GM21737 (cell line): Measurements from ENCODE around the gene C21orf58.

ENCODE experiments used
- ATAC-seq: cut with Tn5 transposase; IDR thresholded peaks from one replicate; pipeline ENCODE4 v1.9.1; 2021; ENCODE audit warnings: mild to moderate bottlenecking, moderate library complexity; ENCODE audit not compliant: unreplicated experiment

Gene C21orf58

DNA sequence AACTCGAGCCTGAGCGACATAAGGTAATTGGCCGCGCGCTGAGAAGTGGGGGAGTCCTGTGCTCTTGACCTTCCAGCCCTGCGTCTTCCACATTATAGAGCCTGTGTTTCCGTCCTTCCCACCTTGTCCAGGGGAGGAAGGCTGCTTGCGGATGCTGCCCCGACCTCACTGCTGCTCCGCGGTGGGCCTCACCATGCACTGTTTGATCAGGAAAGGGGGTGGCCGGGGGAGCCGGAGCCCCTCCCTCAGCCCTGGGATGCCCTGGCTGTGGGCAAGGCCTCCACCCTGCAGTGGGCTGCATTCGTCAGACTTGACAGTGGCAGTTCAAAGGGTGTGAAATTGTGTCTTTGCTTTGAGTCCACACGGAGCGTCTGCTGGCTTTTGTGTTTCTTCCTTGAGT, 30.4 kb upstream of the C21orf58 start:
- ATAC-seq = no peak

DNA sequence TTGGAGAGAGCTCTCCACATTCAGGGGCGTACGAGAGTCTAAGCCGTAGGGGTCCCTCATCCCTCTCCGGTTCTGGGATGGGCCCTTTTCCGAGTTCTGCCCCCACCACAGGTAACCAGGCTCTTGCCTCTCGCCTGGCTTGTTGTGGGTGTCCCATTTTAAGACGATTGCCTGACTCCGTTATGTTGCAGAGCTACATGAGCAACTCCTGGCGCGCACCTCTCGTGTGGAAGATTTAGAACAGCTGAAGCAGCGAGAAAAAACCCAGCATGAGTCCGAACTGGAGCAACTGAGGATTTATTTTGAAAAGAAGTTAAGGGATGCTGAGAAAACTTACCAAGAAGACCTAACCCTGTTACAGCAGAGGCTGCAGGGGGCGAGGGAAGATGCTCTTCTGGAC, 29.2 kb upstream of the C21orf58 start:
- ATAC-seq = no peak

DNA sequence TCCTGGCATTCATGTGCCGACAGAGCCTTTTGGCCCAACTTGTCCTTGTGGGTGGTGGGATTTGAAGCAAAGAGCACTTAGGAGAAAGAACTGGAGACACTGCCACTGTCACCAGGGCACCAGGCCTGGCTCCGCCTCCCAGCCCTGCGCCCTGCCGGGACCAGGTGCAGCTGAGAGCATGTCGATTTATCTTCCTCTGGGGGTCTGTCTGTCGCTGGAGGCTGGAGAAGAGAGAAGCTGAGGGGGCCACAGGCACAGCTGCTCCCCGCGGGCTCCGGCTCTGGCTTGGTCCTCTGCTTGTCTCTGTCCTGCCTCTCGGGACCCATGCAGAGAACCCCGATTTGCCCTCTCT, 28.5 kb upstream of the C21orf58 start:
- no peak for ATAC-seq

DNA sequence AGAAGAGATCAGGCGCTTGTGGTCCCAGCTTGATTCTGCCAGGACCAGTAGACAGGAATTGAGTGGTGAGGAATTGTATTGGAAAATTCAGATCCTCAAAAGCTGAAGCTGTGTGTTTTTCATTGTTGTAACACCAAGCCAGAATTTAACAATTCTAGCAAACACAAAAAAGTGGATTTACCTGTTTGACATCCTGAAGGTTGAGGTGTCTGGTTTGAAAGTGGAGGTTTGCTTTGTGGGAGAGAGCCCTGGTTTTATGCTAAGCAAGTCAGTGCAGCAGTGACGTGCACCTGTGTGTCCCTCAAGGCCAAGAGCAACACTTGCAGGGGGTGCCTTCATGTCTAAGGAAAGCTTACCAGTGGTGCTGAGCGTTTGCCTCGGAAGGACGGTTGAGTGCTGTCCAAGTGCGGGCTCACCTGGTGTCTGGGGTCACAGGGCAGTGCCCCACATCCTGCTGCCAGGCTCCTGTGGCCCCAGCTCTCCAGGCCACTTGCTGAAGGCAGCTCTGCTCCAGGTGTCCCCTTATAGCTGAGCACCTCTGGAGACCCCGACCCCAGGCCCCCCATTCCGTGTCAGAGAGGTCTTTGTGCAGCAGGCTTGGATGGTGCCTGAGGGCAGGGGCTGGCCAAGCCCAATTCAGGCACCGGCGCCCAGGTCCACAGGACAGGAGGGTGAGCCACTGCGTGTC, 27.9 kb upstream of the C21orf58 start:
- no peak for ATAC-seq

DNA sequence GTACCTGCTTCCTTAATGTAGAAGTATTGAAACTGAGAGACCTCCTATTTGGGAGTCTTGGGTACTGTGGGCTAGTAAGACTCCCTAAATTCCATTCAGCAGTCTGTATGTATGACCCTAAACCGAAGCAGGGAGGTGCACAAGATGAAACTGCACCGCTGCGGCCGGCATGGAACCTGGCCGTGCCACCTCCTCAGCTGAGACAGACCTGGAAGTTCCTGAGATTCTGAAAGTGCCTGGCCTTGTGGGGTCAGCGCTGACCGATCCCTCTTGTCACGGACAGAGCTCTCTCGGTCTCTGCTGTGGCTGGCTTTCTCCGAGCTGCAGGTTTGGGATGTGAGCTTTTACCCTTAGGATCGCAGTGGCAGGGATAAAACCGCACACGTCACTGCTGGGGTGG, 27.3 kb upstream of the C21orf58 start:
- ATAC-seq = no peak

DNA sequence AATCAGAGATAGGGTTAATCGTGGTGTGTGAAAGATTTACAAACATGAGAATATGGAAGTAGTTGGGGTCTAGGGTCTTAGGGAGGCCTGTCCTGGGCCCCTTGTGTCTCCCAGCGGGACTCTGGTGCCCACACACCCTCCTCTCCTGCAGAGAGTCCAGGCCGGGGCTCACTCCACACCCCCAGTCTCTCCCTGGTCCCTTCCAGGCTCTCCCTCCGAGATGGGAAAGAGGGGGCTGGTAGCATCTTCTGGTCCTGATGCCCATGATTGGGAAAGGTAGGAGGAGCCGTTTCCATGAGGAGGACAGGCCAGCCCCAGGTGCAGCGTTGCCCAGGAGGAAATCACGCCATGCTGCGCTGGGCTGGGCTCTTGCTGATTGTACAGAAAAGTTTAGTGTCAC, 26.9 kb upstream of the C21orf58 start:
- no peak for ATAC-seq

DNA sequence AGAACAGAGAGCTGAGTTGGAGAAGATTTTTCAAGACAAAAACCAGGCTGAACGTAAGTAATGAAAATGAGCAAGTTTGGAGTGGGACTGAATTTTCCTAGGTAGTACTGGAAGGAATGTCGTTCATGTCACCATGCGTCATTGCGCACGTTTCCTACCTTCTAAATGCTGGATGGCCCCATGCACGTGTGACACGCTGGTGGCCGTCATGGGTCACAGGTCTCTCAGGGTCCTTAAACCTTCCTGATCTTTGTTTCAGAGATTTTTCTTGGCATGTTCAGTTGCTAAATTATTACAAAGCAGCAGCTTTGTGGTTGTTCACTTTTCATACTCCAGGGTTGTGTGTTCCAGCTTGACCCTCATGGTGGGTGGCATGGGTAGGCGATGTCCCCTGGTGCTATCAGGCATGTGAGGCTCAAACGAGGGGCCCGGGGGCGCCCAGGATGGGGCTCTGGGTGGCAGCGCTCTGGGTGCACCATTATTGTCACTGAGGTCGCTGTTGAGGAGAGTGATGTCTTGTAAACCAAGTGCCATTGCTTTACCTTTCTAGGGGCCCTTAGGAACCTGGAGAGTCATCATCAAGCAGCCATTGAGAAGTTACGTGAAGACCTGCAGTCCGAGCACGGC, 25.6 kb upstream of the C21orf58 start:
- ATAC-seq = no peak

DNA sequence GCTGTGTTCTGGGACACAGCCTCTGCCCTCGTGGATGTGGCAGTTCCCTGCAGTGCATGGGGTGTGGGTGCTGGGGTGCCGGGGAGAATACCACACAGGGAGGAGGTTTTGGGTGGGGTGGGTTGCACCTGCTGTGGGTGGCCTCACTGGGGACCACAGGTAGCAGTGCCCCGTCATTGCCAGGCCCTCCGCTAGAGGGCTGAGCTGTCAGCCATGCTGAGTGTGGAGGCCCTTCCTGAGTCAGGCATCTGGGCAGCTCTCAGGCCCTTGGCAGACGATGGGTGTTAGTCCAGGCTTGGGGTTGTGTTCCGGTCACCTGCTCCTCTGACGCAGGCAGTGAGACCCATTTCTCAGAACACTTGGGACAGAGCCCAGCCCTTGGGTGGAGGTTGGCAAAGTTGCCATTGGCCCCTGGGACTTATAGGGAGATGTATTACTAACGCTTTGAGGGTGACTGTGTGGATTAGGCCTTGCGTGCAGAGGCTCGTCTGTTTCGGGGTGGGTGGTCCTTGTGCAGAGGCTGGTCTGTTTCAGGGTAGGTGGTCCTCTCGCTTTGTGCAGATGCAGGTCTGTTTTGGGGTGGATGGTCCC, 24.2 kb upstream of the C21orf58 start:
- no peak for ATAC-seq

DNA sequence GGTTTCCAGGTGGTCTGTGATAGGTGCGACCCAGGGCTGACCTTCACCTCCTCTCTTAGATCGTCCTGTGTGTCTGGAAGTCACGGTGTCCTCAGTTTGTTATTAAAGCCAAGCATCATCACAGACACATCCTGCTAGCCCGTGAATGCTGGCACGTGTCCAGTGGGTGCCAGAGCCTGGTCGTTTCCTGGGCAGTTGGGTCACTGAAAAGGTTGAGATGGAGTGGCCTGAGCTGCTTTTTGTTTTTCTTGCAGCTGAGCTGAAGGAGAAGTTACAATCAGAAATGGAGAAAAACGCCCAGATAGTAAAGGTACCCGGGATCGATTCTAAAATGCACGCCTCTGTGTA, 23.5 kb upstream of the C21orf58 start:
- ATAC-seq = no peak

DNA sequence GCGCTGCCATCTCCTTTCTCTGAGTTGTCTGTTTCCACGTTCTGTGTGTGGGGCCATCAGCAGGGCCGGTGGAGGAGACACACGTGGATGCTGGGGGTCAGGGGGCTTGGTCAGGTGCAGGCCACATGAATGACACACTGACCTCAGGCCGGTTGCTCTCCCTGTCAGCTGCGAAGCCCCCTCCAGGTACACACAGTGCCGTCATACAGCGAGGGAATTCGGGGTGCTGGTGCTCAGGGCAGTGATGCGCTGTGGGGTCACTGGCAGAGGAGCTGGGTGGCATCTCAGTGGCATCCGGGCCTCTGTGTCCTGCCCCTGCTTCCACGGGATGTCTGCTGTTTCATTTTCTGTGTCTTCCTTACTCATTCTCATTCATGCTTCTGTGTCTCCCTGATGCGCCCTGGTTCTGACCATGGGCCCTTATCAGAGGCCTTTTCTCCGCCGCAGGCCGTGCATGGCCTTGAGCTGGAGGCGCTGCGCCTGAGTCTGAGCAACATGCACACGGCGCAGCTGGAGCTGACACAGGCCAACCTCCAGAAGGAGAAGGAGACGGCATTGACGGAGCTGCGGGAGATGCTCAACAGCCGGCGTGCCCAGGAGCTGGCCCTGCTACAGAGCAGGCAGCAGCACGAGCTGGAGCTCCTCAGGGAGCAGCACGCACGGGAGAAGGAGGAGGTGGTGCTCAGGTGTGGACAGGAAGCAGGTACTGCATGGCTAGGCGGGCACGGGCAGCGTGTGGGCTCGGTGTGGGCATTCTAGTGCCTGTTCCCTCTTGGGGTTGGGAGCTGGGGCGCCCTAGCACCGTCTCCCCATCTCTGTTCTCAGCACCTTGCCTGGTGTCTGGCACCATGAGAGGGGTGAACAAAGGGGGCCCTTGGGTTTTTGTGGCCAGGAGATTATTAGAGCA, 22.9 kb upstream of the C21orf58 start:
- ATAC-seq = no peak

DNA sequence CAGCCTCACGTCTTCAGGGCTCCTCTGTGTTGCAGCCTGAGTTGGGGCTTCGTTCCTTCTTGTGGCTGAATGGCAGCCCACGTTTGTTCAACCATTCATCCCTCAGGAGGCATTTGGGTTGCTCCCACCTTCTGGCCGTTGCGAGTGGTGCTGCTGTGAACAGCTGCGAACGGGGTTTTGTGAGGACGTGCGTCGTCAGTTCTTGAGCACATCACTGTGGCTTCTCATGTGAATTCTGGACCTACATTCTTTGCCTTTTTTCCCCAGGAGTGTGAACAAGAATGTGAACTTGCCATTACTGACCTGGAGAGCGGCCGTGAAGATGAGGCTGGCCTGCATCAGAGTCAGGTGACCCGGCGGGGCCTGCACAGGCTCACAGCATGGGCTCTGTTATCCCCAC, 22.2 kb upstream of the C21orf58 start:
- ATAC-seq = no peak

DNA sequence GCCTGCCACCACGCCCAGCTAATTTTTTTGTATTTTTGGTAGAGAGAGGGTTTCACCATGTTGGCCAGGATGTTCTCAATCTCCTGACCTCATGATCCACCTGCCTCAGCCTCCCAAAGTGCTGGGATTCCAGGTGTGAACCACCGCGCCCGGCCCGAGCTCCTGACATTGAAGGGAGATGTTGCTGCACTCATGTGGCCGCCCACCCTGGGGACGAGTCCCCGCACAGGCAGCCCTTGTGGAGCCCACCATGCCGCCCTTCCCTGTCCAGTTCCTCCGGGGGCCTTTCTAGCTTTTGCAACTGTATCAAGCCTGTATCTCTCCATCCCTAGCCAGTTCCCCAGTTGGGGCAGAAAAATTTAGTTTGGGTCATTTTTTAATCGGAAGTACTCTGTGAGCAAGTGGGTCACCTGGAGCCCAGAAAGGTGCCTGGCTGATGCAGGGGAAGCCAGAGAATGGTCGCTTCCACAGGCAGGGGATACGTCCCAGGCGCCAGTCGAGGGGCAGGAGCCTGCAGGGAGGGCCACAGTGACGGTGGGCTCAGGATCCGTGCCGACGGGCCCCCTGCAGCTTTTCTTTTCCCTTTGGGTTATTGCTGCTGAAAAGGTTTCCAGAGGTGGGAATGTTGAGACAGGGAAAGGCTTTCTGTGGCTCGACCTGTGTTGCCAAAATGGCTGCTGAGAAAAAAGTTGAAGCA, 20.7 kb upstream of the C21orf58 start:
- ATAC-seq = no peak

DNA sequence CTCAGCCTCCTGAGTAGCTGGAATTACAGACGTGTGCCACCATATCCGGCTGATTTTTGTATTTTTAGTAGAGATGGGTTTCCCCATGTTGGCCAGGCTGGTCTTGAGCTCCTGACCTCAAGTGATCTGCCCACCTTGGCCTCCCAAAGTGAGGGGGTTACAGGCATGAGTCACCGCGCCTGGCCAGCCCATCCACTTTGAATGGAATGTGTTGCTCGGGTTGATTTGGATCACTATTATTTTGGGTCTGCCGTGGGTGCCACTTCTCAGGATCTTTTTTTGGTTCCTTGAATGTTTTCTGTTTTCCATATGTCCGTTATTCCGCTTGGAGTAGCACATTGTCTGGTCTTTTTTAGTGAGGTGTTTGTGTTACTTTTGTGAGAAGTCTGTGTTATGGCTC, 17.3 kb upstream of the C21orf58 start:
- no peak for ATAC-seq

DNA sequence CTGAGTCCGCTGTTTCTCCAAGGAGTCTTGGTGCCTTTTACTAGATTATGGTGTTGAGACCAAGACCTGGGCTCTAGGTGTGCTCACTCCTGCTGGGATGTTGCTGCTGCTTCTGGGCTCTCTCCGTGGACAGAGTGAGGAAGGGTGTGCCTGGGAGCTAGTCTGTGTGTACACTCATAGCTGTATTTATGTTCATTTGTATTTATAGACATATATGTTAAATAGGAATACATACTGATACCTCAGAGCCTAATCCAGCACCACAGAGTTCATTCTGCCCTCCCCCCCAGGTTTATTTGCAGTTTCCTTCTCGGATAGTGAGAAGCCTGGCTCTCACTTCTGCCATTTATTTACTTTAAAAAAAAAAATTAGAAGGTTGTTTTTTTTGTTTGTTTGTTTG, 12.9 kb upstream of the C21orf58 start:
- ATAC-seq = no peak

DNA sequence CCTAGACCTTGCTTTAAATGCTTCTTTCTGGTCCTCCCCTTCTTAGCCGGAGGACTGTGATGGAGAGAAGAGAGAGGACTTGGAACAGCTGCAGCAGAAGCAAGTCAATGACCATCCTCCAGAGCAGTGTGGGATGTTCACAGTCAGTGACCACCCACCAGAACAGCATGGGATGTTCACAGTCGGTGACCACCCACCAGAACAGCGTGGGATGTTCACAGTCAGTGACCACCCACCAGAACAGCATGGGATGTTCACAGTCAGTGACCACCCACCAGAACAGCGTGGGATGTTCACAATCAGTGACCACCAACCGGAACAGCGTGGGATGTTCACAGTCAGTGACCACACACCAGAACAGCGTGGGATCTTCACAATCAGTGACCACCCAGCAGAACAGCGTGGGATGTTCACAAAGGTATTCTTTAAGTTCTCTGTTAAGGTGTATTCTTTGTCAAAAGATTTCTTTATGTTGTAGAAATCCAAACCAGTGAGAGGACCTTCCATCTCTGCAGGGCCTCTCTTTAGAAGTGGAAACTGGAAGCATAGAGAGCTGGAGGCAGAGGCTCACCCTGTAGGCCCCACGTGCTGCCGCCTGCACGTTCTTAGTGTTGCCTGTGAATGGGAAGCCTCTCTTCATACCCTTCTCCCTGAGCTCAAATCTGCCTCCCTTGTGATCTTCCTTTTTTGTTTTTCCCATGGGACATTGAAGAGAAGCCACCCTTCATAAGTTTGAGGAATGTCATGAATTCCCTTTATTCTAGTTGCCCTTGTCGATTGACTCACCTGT, 10.9 kb upstream of the C21orf58 start:
- ATAC-seq = no peak

DNA sequence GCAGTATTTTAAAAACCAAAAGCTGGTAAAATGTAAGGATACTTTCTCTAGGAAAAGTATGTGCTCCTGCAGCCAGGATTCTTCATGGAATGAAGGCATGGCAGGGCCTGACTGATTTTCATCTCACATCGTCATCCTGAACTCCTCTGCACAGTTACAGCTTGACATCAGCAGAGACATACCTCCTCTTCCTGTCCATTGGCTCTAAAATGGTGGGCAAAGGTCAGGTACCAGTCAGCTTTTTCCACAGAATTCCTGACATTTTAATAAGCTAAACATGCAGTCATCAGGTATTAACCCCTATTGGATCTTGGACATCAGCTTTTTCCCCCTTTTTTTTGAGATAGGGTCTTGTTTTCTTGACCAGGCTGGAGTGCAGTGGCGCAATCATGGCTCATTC, 6.1 kb upstream of the C21orf58 start:
- ATAC-seq = no peak

DNA sequence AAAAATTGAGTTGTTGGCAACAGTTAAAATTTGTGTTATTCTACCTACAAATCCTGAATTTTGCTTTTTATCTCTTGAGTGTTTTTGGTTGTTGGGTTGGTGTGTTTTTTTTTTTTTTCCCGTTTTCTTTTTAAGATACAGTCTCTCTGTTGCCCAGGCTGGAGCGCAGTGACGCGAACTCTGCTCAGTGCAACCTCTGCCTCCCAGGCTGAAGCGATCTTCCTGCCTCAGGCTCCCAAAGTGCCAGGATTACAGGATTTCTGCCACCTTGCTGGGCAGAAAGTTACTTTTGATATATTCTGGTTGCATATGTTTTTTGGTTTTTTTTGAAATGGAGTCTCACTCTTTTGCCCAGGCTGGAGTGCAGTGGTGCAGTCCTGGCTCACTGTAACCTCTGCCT, 4.5 kb upstream of the C21orf58 start:
- ATAC-seq = no peak

DNA sequence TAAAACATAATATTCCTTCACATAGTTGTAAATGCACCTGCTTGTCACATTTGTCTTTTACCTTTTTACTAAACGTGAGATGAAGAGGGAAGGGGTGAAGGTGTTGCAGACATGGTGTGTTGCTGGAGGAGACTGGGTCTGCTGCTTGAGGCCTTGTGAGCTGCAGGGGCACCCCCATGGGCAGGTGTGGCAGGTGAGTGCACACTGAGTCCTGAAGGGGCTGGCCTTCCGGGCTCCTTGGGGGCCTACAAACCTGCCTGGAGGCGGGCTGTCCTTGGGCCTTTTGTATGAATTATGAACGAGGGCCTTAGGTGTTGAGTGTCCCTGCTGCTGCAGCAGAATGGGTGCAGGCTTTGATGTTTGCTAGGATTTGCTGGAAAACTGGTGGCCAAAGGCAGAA, 4.0 kb upstream of the C21orf58 start:
- ATAC-seq = no peak

DNA sequence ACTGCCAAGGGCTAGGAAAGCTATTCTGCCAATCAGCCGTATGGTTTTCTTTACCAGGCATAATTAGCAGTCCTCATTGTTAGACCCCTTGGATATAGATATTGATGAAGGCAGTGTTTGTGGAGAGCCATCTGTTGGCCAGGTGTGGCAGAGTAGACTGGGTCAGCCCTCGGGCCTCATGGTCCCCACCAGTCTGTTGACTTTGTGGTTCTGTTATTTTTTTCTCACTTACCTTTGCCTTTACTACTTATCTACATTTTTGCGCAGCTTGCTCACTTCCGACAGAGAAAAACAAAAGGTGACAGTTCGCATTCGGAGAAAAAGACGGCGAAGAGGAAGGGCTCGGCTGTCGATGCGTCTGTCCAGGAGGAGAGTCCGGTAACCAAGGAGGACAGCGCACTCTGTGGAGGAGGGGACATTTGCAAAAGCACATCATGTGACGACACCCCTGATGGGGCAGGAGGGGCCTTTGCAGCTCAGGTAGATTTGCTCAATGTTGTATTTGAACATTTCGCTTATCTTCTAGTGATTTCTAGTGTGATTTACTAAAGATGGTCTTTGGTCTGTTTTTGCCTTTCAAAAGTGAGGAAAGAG, 2.5 kb upstream of the C21orf58 start:
- no peak for ATAC-seq
